HepG2 (cell line): ENCODE measurements around the gene RCOR1. TPM values are rescaled to one million over a fixed set of nuclear protein-coding genes. Genes with fewer than 3 reads are reported as not detected.

Experiments
- ATAC-seq: fragments of 200-7000 bp; cut with Tn5 transposase; 3 replicates; pipeline ENCODE4 v1.9.1; 2020; ENCODE audit warnings: mild to moderate bottlenecking, moderate library complexity
- BruUV-seq: library from RNA; stranded (reverse); fragments of 400-500 nt; replicated peaks from 2 replicates; lab custom pipeline; 2021; lab: Mats Ljungman, UMichigan
- CTCF ChIA-PET: fragments of 300-600 bp; formaldehyde crosslinking; extraction: SDS; loops from one replicate; lab custom pipeline; 2021; ENCODE audit warnings: low total read pairs, inconsistent platforms, low intra/inter-chr PET ratio; lab: Yijun Ruan, JAX
- POLR2A ChIA-PET: fragments of 350-600 bp; sonication (Branson Sonifier 250); formaldehyde crosslinking; loops from one replicate; lab custom pipeline; 2020; ENCODE audit warnings: antibody characterized with exemption, inconsistent platforms; lab: Yijun Ruan, JAX
- DNase-seq: peaks from one replicate; pipeline ENCODE4 v3.0.0-alpha.2; 2015; ENCODE audit warnings: low spot score
- FAIRE-seq: peaks from 3 replicates; lab custom pipeline; 2011; peaks lifted over from hg19 to GRCh38; lab: Jason Lieb, UNC
- H2AFZ ChIP-seq: one replicate; pipeline ENCODE4 v1.6.1; 2011; ENCODE audit warnings: low read length, inconsistent platforms
- H3K27ac ChIP-seq: fragments of 300-600 bp; 3 replicates; pipeline ENCODE4 v1.8.0; 2011; ENCODE audit warnings: mixed run types, mild to moderate bottlenecking, mixed read lengths, low read length, inconsistent platforms; ENCODE audit not compliant: insufficient read depth; ENCODE audit errors: extremely low read length
- H3K27me3 ChIP-seq, 2 experiments: fragments of 200-600 bp in 1 of 2; 2 replicates in 1 of 2; 3 replicates in 1 of 2; pipeline versions ENCODE4 v1.6.0 to v1.8.0; 2011; ENCODE audit warnings: low read length in 2 of 2, mild to moderate bottlenecking in 2 of 2, moderate library complexity in 2 of 2, inconsistent platforms in 1 of 2; ENCODE audit not compliant: insufficient read depth in 2 of 2, control insufficient read depth in 1 of 2
- H3K36me3 ChIP-seq, 2 experiments: fragments of 200-600 bp in 1 of 2; replicated peaks in 1 of 2; 2 replicates in 1 of 2; 3 replicates in 1 of 2; pipeline versions ENCODE4 v1.5.1 to v1.8.0; 2011; ENCODE audit warnings: low read length in 2 of 2, inconsistent platforms in 1 of 2; ENCODE audit not compliant: insufficient read depth in 2 of 2, control insufficient read depth in 1 of 2
- H3K4me1 ChIP-seq: 2 replicates; pipeline ENCODE4 v1.5.1; 2012; ENCODE audit warnings: low read length, inconsistent platforms; ENCODE audit not compliant: insufficient read depth
- H3K4me2 ChIP-seq: 2 replicates; pipeline ENCODE4 v1.6.0; 2011; ENCODE audit warnings: low read depth, low read length, inconsistent platforms
- H3K4me3 ChIP-seq, 3 experiments: fragments of 200-600 bp in 1 of 3; sonication (generic), shearing (Covaris generic) in 1 of 3; replicated peaks in 1 of 3; 2 replicates each; pipeline ENCODE4 v1.5.1; 2011 to 2016; ENCODE audit warnings: low read length in 3 of 3, inconsistent platforms in 2 of 3, low read depth in 2 of 3, mild to moderate bottlenecking in 2 of 3, control low read depth in 1 of 3, mixed read lengths in 1 of 3; ENCODE audit not compliant: insufficient read depth in 1 of 3
- H3K79me2 ChIP-seq: one replicate; pipeline ENCODE4 v1.6.1; 2011; ENCODE audit warnings: low read length, inconsistent platforms; ENCODE audit not compliant: insufficient read depth
- H3K9ac ChIP-seq: 2 replicates; pipeline ENCODE4 v1.6.0; 2011; ENCODE audit warnings: mild to moderate bottlenecking, low read depth, low read length, inconsistent platforms; ENCODE audit not compliant: insufficient read depth
- H3K9me3 ChIP-seq: 2 replicates; pipeline ENCODE4 v1.5.1; 2012; ENCODE audit warnings: mild to moderate bottlenecking, low read length
- H4K20me1 ChIP-seq: 2 replicates; pipeline ENCODE4 v1.6.0; 2011; ENCODE audit warnings: inconsistent platforms, mild to moderate bottlenecking, low read length, moderate library complexity; ENCODE audit not compliant: insufficient read depth
- DPF2 ChIP-seq: sonication (generic); formaldehyde crosslinking; IDR thresholded peaks from 2 replicates; pipeline ENCODE4 v1.4.0; 2020; ENCODE audit warnings: mild to moderate bottlenecking, low read depth, missing genetic modification reagents, borderline replicate concordance
- MEF2D ChIP-seq: sonication (generic); formaldehyde crosslinking; IDR thresholded peaks from 2 replicates; pipeline ENCODE4 v1.5.1; 2020; ENCODE audit warnings: mild to moderate bottlenecking, missing genetic modification reagents
- SRY ChIP-seq: sonication (generic); formaldehyde crosslinking; IDR thresholded peaks from 2 replicates; pipeline ENCODE4 v1.8.0; 2022; ENCODE audit warnings: mild to moderate bottlenecking, missing genetic modification reagents
- TCF12 ChIP-seq, 2 experiments: fragments of 450-650 bp in 1 of 2; sonication (generic) in 1 of 2; formaldehyde crosslinking in 1 of 2; IDR thresholded peaks; 2 replicates each; pipeline versions ENCODE4 v1.6.1 to v1.8.0; 2017 to 2022; ENCODE audit warnings: antibody characterized with exemption in 1 of 2, mild to moderate bottlenecking in 1 of 2, missing genetic modification reagents in 1 of 2, moderate library complexity in 1 of 2
- ZFP36L1 ChIP-seq: sonication (generic); formaldehyde crosslinking; IDR thresholded peaks from 2 replicates; pipeline ENCODE4 v1.8.0; 2022; ENCODE audit warnings: mild to moderate bottlenecking, missing genetic modification reagents, moderate library complexity
- ZNF24 ChIP-seq: fragments of 450-650 bp; IDR thresholded peaks from 2 replicates; pipeline ENCODE4 v1.6.1; 2017; ENCODE audit warnings: antibody characterized with exemption, mild to moderate bottlenecking
- ZNF572 ChIP-seq: sonication (generic); formaldehyde crosslinking; IDR thresholded peaks from 2 replicates; pipeline ENCODE4 v1.5.1; 2020; ENCODE audit warnings: mild to moderate bottlenecking, missing genetic modification reagents
- ZNF781 ChIP-seq: sonication (generic); formaldehyde crosslinking; IDR thresholded peaks from 2 replicates; pipeline ENCODE4 v1.5.1; 2020; ENCODE audit warnings: borderline replicate concordance, mild to moderate bottlenecking, missing genetic modification reagents; ENCODE audit errors: not compliant biosample characterization
- WGBS: methylation state at CpG from one replicate; pipeline ENCODE4 v1.1.6; 2017; ENCODE audit warnings: low lambda C conversion rate; 5-methylcytosine and 5-hydroxymethylcytosine counted together
- in situ Hi-C: cut with HindIII; loops from 2 replicates; pipeline ENCODE4 v1.10.0; 2017; ENCODE audit warnings: low pct_unique_long_range_greater_than_20kb; ENCODE audit not compliant: extremely low pct_ligation_motif_present
- intact Hi-C: fragments of 100-400 bp; cut with micrococcal nuclease; formaldehyde crosslinking; loops from one replicate; pipeline ENCODE4 v1.10.0; 2022; ENCODE audit not compliant: unreplicated experiment
- polyA plus RNA-seq, 8 experiments: library from polyadenylated mRNA; depleted of rRNA in 3 of 8; stranded (reverse) in 7 of 8; unstranded in 1 of 8; fragments of >200 nt; fragmentation: Illumina TruSeq in 4 of 8; extraction: Trizol in 4 of 8; gene quantifications; 2 replicates each; pipeline versions ENCODE4 v1.2.1 to v1.2.3, GENCODE V29; 2011 to 2016; ENCODE audit warnings: low read depth in 4 of 8, missing spikeins in 1 of 8, mixed read lengths in 1 of 8; ENCODE audit not compliant: insufficient read depth in 1 of 8
- total RNA-seq, 5 experiments: library from RNA; depleted of rRNA; stranded (reverse); fragments of >200 nt; fragmentation: Illumina TruSeq; extraction: Trizol; gene quantifications; 2 replicates each; pipeline ENCODE4 v1.2.3, GENCODE V29; 2016; ENCODE audit warnings: low read depth in 1 of 5
- TF ChIP-seq, protein P1 (sequence below): sonication (generic); formaldehyde crosslinking; IDR thresholded peaks from 2 replicates; pipeline ENCODE4 v1.4.0; 2020; ENCODE audit warnings: missing genetic modification reagents
- TF ChIP-seq, protein P2 (sequence below): sonication (generic); formaldehyde crosslinking; IDR thresholded peaks from 2 replicates; pipeline ENCODE4 v1.5.0; 2020; ENCODE audit warnings: missing genetic modification reagents, mild to moderate bottlenecking, borderline replicate concordance
- TF ChIP-seq, protein P3 (sequence below): IDR thresholded peaks from 2 replicates; pipeline ENCODE4 v1.4.0; 2020; ENCODE audit warnings: mild to moderate bottlenecking, missing genetic modification reagents

RCOR1 gene
- total and polyA plus RNA-seq, 2 of the 13 experiments (the other 11 are each of a cell fraction or from before 2014, with no cell fraction given) = 10.2 to 11.1 TPM

DNA sequence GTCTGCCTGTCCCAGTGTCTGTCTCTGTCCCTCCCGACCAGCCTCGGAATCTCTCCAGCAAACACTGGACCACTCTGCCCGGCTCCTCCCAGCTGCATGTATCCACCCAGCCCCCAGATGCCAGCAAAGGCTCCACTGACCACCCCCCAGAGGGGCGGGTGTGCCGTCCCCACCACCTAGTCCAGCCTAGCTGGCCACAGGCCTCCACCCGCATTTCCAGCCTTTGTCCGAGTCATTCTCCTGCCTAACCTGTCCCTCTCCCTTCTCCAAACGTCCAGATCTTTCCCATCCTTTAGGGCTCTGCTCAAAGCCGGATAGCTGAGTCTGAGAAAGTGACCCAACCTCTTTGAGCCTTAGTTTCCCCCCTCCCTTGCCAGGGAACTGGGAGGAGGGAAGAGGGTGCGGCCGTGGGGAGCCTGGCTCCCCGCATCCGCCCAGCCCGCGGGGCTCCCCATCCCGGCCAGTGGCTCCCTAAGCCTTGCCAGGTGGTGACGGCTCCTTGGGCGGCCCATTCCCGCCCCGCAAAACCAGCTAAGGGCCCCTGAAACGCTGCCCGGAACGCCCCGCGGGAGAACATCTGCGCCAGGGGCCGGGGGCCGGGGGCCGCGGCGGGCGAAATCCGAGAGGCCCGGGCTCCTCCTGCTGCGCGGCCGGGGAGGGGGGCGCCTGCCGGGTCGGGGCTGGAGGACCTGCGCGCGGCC is 48.3 kb upstream of the RCOR1 start:
- TSS peak; percentile 63 for BruUV-seq
- no peaks in the 10 kb centered on the region for H3K9me3 ChIP-seq
- peak overlapping the region; percentile 48 for H2AFZ ChIP-seq
- intact Hi-C loops (loop anchor here (2.0 kb wide), 1 partner anchor 49 kb away; the partner anchor contains the start of gene RCOR1), in situ Hi-C loops (loop anchor here (5.0 kb wide), 1 partner anchor 48 kb away; the partner anchor contains the start of gene RCOR1)
- H3K4me3 ChIP-seq = peak overlapping the region; percentile 67 to 92 (median 82)
- ATAC-seq (peak; percentile 13), FAIRE-seq (no peak), DNase-seq (peak; percentile 59)
- ChIA-PET CTCF (no interaction called here), POLR2A (interaction anchor here (0.7 to 1.8 kb wide), 7 partner anchors 14 to 139 kb away, joined by 3 to 10 read pairs (median 4); no protein-coding TSS in a partner anchor)
- H3K79me2 ChIP-seq = peaks cover 17% of the 10 kb centered on the region
- no peaks in the 10 kb centered on the region for H3K36me3 ChIP-seq
- H3K27ac ChIP-seq = peak overlapping the region; percentile 93
- H3K9ac ChIP-seq = peak overlapping the region; percentile 89
- peaks cover 68% of the 10 kb centered on the region for H3K4me1 ChIP-seq
- 2% methylated on average over 13 of the region's 43 CpGs for WGBS
- H4K20me1 ChIP-seq = no peaks in the 10 kb centered on the region
- no peaks in the 10 kb centered on the region; a peak in 1 of 5 replicates for H3K27me3 ChIP-seq
- H3K4me2 ChIP-seq = peak overlapping the region; percentile 87
- TF ChIP-seq ZNF572 (CRISPR knock-in tag) = 0 out of 2 replicates have a peak, but pooled peaks have one; percentile 57
- TF ChIP-seq, protein P1, sequence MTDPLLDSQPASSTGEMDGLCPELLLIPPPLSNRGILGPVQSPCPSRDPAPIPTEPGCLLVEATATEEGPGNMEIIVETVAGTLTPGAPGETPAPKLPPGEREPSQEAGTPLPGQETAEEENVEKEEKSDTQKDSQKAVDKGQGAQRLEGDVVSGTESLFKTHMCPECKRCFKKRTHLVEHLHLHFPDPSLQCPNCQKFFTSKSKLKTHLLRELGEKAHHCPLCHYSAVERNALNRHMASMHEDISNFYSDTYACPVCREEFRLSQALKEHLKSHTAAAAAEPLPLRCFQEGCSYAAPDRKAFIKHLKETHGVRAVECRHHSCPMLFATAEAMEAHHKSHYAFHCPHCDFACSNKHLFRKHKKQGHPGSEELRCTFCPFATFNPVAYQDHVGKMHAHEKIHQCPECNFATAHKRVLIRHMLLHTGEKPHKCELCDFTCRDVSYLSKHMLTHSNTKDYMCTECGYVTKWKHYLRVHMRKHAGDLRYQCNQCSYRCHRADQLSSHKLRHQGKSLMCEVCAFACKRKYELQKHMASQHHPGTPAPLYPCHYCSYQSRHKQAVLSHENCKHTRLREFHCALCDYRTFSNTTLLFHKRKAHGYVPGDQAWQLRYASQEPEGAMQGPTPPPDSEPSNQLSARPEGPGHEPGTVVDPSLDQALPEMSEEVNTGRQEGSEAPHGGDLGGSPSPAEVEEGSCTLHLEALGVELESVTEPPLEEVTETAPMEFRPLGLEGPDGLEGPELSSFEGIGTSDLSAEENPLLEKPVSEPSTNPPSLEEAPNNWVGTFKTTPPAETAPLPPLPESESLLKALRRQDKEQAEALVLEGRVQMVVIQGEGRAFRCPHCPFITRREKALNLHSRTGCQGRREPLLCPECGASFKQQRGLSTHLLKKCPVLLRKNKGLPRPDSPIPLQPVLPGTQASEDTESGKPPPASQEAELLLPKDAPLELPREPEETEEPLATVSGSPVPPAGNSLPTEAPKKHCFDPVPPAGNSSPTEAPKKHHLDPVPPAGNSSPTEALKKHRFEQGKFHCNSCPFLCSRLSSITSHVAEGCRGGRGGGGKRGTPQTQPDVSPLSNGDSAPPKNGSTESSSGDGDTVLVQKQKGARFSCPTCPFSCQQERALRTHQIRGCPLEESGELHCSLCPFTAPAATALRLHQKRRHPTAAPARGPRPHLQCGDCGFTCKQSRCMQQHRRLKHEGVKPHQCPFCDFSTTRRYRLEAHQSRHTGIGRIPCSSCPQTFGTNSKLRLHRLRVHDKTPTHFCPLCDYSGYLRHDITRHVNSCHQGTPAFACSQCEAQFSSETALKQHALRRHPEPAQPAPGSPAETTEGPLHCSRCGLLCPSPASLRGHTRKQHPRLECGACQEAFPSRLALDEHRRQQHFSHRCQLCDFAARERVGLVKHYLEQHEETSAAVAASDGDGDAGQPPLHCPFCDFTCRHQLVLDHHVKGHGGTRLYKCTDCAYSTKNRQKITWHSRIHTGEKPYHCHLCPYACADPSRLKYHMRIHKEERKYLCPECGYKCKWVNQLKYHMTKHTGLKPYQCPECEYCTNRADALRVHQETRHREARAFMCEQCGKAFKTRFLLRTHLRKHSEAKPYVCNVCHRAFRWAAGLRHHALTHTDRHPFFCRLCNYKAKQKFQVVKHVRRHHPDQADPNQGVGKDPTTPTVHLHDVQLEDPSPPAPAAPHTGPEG (CRISPR knock-in tag) = peak; percentile 78; the same call in 1 of the 2 replicates
- TF ChIP-seq, protein P2, sequence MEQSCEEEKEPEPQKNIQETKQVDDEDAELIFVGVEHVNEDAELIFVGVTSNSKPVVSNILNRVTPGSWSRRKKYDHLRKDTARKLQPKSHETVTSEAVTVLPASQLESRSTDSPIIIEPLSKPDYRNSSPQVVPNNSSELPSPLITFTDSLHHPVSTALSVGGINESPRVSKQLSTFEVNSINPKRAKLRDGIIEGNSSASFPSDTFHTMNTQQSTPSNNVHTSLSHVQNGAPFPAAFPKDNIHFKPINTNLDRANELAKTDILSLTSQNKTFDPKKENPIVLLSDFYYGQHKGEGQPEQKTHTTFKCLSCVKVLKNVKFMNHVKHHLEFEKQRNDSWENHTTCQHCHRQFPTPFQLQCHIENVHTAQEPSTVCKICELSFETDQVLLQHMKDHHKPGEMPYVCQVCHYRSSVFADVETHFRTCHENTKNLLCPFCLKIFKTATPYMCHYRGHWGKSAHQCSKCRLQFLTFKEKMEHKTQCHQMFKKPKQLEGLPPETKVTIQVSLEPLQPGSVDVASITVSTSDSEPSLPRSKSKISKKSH = no peak
- TF ChIP-seq ZNF781 (CRISPR knock-in tag) = no peak
- no peak for TF ChIP-seq TCF12 (IDR thresholded peaks at IDR 0.05)
- no peak for TF ChIP-seq TCF12 (CRISPR knock-in tag; IDR thresholded peaks at IDR 0.05)
- no peak for TF ChIP-seq ZNF24
- TF ChIP-seq MEF2D = no peak
- TF ChIP-seq, protein P3, sequence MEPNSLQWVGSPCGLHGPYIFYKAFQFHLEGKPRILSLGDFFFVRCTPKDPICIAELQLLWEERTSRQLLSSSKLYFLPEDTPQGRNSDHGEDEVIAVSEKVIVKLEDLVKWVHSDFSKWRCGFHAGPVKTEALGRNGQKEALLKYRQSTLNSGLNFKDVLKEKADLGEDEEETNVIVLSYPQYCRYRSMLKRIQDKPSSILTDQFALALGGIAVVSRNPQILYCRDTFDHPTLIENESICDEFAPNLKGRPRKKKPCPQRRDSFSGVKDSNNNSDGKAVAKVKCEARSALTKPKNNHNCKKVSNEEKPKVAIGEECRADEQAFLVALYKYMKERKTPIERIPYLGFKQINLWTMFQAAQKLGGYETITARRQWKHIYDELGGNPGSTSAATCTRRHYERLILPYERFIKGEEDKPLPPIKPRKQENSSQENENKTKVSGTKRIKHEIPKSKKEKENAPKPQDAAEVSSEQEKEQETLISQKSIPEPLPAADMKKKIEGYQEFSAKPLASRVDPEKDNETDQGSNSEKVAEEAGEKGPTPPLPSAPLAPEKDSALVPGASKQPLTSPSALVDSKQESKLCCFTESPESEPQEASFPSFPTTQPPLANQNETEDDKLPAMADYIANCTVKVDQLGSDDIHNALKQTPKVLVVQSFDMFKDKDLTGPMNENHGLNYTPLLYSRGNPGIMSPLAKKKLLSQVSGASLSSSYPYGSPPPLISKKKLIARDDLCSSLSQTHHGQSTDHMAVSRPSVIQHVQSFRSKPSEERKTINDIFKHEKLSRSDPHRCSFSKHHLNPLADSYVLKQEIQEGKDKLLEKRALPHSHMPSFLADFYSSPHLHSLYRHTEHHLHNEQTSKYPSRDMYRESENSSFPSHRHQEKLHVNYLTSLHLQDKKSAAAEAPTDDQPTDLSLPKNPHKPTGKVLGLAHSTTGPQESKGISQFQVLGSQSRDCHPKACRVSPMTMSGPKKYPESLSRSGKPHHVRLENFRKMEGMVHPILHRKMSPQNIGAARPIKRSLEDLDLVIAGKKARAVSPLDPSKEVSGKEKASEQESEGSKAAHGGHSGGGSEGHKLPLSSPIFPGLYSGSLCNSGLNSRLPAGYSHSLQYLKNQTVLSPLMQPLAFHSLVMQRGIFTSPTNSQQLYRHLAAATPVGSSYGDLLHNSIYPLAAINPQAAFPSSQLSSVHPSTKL (CRISPR knock-in tag) = no peak
- TF ChIP-seq ZFP36L1 = no peak
- 0 out of 2 replicates have a peak, but pooled peaks have one; percentile 33 for TF ChIP-seq SRY (CRISPR knock-in tag)
- no peak for TF ChIP-seq DPF2
